ENCODE data around the gene KLHDC10.

- TF ChIP-seq SIN3A (IDR thresholded peaks at IDR 0.05; ENCODE audit: borderline replicate concordance, insufficient read depth, low read length) (no peak), REST (IDR thresholded peaks at IDR 0.05; ENCODE audit: insufficient read depth in 1 of 2, low read depth in 2 of 2, low read length in 2 of 2) (no peak)
These were observed 58.7 kb downstream of the KLHDC10 start for GRCh38 chr7:130129011-130129411.
